ENCODE data around the gene NOS1AP. TPM values are rescaled to one million over a fixed set of nuclear protein-coding genes. Genes with fewer than 3 reads are reported as not detected.
A peak's percentile ranks its signal among the peaks of the same experiment; 100 is the strongest.

NOS1AP gene
- polyA plus RNA-seq, 1 experiment, result 0.04 TPM

- POLR2A ChIA-PET, result no interaction called here
- TF ChIP-seq CTCF (IDR thresholded peaks at IDR 0.05; ENCODE audit: low read depth, low read length), result no peak
- no peak for DNase-seq (ENCODE audit: low read depth, low spot score)
- Histone ChIP-seq H3K9me3 (ENCODE audit: control insufficient read depth, insufficient read depth, low read length) (no peaks in the 10 kb centered on the region), H3K4me3 (ENCODE audit: low read depth, low read length) (no peak overlapping the region), H3K27ac (ENCODE audit: low read depth, low read length) (no peak overlapping the region), H3K27me3 (ENCODE audit: control insufficient read depth, insufficient read depth, low read length) (peaks cover 24% of the 10 kb centered on the region)
- CTCF ChIA-PET, result interaction anchor here (0.8 to 1.7 kb wide), 3 partner anchors 9 to 352 kb away, joined by 3 to 7 read pairs (median 4); no protein-coding TSS in a partner anchor
These were observed 319.1 kb downstream of the NOS1AP start for GRCh38 chr1:162388615-162389014.

GRCh38 chr1:162389021-162389818, 319.7 kb downstream of the NOS1AP start:
- ChIA-PET POLR2A (no interaction called here), CTCF (interaction anchor here (0.7 to 1.7 kb wide), 5 partner anchors 9 to 352 kb away, joined by 3 to 7 read pairs (median 3); no protein-coding TSS in a partner anchor)
- Histone ChIP-seq H3K27ac (ENCODE audit: low read depth, low read length) (no peak overlapping the region), H3K27me3 (ENCODE audit: control insufficient read depth, insufficient read depth, low read length) (peaks cover 22% of the 10 kb centered on the region), H3K4me3 (ENCODE audit: low read depth, low read length) (no peak overlapping the region), H3K9me3 (ENCODE audit: control insufficient read depth, insufficient read depth, low read length) (no peaks in the 10 kb centered on the region)
- TF ChIP-seq CTCF (IDR thresholded peaks at IDR 0.05; ENCODE audit: low read depth, low read length), result no peak
- DNase-seq (ENCODE audit: low read depth, low spot score), result peak; percentile 16

DNA sequence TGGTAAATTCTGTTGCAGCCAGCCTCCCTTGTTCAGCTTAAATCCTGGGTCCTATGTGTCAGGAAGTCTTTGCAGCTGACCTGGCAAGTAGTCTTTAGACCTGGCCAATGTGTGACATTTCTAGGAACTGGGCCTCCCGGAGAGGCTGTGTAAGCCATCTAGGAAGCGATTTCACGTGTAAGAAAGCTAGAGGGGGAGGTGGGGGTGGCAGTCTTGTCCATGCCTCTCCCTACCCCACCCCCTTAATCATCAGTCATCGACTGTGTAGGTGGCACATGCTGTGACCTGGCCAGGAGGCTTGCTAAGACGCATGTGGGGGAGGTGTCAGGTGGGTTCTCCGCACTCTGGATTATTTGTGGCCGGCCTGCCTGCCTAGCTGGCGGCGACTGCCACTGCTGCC, 320.5 kb downstream of the NOS1AP start:
- DNase-seq (ENCODE audit: low read depth, low spot score), result no peak
- CTCF ChIA-PET, result interaction anchor here (0.7 to 2.1 kb wide), 6 partner anchors 9 to 353 kb away, joined by 3 to 13 read pairs (median 4); no protein-coding TSS in a partner anchor
- no peak for TF ChIP-seq CTCF (IDR thresholded peaks at IDR 0.05; ENCODE audit: low read depth, low read length)
- POLR2A ChIA-PET, result no interaction called here
- peaks cover 21% of the 10 kb centered on the region for H3K27me3 ChIP-seq (ENCODE audit: control insufficient read depth, insufficient read depth, low read length)
- H3K27ac ChIP-seq (ENCODE audit: low read depth, low read length), result no peak overlapping the region
- H3K9me3 ChIP-seq (ENCODE audit: control insufficient read depth, insufficient read depth, low read length), result no peaks in the 10 kb centered on the region
- H3K4me3 ChIP-seq (ENCODE audit: low read depth, low read length), result no peak overlapping the region

DNA sequence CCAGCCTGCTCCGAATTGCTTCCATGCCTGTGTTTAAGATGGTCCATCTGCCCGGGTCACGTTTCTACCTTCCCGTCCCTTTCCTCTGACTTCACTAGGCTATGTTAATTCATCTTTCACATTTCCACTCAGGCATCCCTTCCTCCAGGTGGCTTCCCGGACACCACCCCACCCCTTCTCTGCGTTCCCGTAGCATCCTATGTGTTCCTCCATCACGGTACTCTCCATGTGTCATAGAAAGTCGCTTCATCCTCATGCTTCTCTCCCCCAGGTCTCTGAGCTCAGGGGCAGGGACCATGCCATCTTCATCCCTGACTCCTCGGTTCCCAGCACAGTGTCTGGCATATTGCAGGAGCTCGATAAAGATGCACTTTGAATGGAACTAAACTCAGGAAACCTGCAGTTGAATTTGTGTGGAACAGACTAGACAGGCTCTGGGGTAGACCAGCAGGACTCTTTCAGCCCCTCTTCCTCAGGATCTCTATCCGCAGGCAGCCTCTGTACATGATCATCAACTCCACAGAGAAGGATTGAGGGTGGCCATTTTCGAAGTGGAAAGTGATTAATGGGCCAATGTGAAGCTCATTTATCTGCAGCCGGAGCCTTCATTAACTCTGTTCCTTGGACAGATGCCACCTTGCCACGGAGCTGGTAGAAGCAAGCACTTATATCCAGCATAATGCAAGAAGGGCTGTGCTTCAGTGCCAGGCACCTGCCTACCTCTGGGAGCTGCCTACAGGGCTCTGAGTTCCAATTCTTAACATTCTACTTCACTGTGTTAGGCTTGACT, 321.1 kb downstream of the NOS1AP start:
- no peak overlapping the region for H3K4me3 ChIP-seq (ENCODE audit: low read depth, low read length)
- POLR2A ChIA-PET, result no interaction called here
- no peak overlapping the region for H3K27ac ChIP-seq (ENCODE audit: low read depth, low read length)
- no peak for DNase-seq (ENCODE audit: low read depth, low spot score)
- peaks cover 21% of the 10 kb centered on the region for H3K27me3 ChIP-seq (ENCODE audit: control insufficient read depth, insufficient read depth, low read length)
- CTCF ChIA-PET, result interaction anchor here (0.7 to 3.9 kb wide), 6 partner anchors 8 to 353 kb away, joined by 3 to 33 read pairs (median 4); no protein-coding TSS in a partner anchor
- TF ChIP-seq CTCF (IDR thresholded peaks at IDR 0.05; ENCODE audit: low read depth, low read length), result no peak
- H3K9me3 ChIP-seq (ENCODE audit: control insufficient read depth, insufficient read depth, low read length), result no peaks in the 10 kb centered on the region
